GM12878 (cell line): Measurements from ENCODE around the gene HNRNPAB. TPM values are rescaled to one million over a fixed set of nuclear protein-coding genes. Genes with fewer than 3 reads are reported as not detected.

Source experiments
- ATAC-seq: fragments of 200-7000 bp; cut with Tn5 transposase; 3 replicates; pipeline ENCODE4 v1.9.1; 2020; ENCODE audit warnings: mild to moderate bottlenecking, moderate library complexity
- BruUV-seq: library from RNA; stranded (reverse); fragments of 400-500 nt; replicated peaks from 2 replicates; lab custom pipeline; 2021; lab: Mats Ljungman, UMichigan
- CTCF ChIA-PET: fragments of 300-600 bp; sonication (Branson Sonifier 250); formaldehyde crosslinking; extraction: SDS; loops from one replicate; lab custom pipeline; 2021; ENCODE audit warnings: inconsistent platforms; lab: Yijun Ruan, JAX
- POLR2A ChIA-PET: fragments of 350-600 bp; formaldehyde crosslinking; extraction: SDS; loops from one replicate; lab custom pipeline; 2021; ENCODE audit warnings: inconsistent platforms; lab: Charles Lee
- RAD21 ChIA-PET: fragments of 300-600 bp; sonication (Branson Sonifier 250); formaldehyde crosslinking; loops from one replicate; lab custom pipeline; 2023; ENCODE audit warnings: antibody characterized with exemption; ENCODE audit not compliant: unreplicated experiment; lab: Charles Lee
- SMC1A ChIA-PET: fragments of 300-600 bp; sonication (Branson Sonifier 250); formaldehyde crosslinking; loops from one replicate; lab custom pipeline; 2023; ENCODE audit not compliant: unreplicated experiment, uncharacterized antibody; lab: Charles Lee
- DNase-seq: peaks from one replicate; pipeline ENCODE4 v3.0.0-alpha.2; 2011; ENCODE audit warnings: low read depth, low spot score
- FAIRE-seq: peaks from 3 replicates; lab custom pipeline; 2011; peaks lifted over from hg19 to GRCh38; lab: Jason Lieb, UNC
- H2AFZ ChIP-seq: 2 replicates; pipeline ENCODE4 v1.6.0; 2011; ENCODE audit warnings: low read depth, low read length, control low read depth; ENCODE audit not compliant: control insufficient read depth
- H3K27ac ChIP-seq: 2 replicates; pipeline ENCODE4 v1.5.1; 2011; ENCODE audit warnings: control low read depth; ENCODE audit not compliant: control insufficient read depth, insufficient read depth
- H3K27me3 ChIP-seq, 2 experiments: replicated peaks in 1 of 2; 2 replicates each; pipeline versions ENCODE4 v1.6.0 to v1.6.1; 2011; ENCODE audit warnings: low read length in 1 of 2; ENCODE audit not compliant: control insufficient read depth in 2 of 2, insufficient read depth in 2 of 2
- H3K36me3 ChIP-seq, 2 experiments: 2 replicates each; pipeline ENCODE4 v1.5.1; 2011; ENCODE audit warnings: low read length in 1 of 2; ENCODE audit not compliant: control insufficient read depth in 2 of 2, insufficient read depth in 2 of 2
- H3K4me1 ChIP-seq: 2 replicates; pipeline ENCODE4 v1.6.1; 2011; ENCODE audit warnings: mild to moderate bottlenecking, low read length, moderate library complexity, mixed read lengths; ENCODE audit not compliant: control insufficient read depth, insufficient read depth
- H3K4me2 ChIP-seq: 2 replicates; pipeline ENCODE4 v1.6.0; 2011; ENCODE audit warnings: control low read depth; ENCODE audit not compliant: control insufficient read depth, insufficient read depth
- H3K4me3 ChIP-seq: fragments of 200-600 bp; sonication (generic); 2 replicates; pipeline ENCODE4 v1.5.1; 2016
- H3K79me2 ChIP-seq: 2 replicates; pipeline ENCODE4 v1.6.0; 2011; ENCODE audit warnings: low read length; ENCODE audit not compliant: control insufficient read depth, insufficient read depth
- H3K9ac ChIP-seq: 2 replicates; pipeline ENCODE4 v1.8.0; 2011; ENCODE audit warnings: low read length, control low read depth, mixed read lengths; ENCODE audit not compliant: control insufficient read depth, insufficient read depth
- H3K9me3 ChIP-seq: replicated peaks from 3 replicates; pipeline ENCODE4 v1.5.1; 2011; ENCODE audit warnings: mild to moderate bottlenecking, low read length; ENCODE audit not compliant: control insufficient read depth, insufficient read depth
- H4K20me1 ChIP-seq: 2 replicates; pipeline ENCODE4 v1.6.0; 2011; ENCODE audit not compliant: control insufficient read depth, insufficient read depth
- FOXK2 ChIP-seq: fragments of 450-650 bp; IDR thresholded peaks from 2 replicates; pipeline ENCODE4 v1.6.1; 2017; ENCODE audit warnings: mild to moderate bottlenecking, moderate library complexity
- PAX5 ChIP-seq: IDR thresholded peaks from 2 replicates; pipeline ENCODE4 v1.6.1; 2011; ENCODE audit warnings: low read depth, low read length, borderline replicate concordance
- POLR2A ChIP-seq: IDR thresholded peaks from 2 replicates; pipeline ENCODE4 v1.6.1; 2011; ENCODE audit warnings: low read depth, mild to moderate bottlenecking, low read length
- POLR2AphosphoS5 ChIP-seq: IDR thresholded peaks from 2 replicates; pipeline ENCODE4 v1.6.1; 2011; ENCODE audit warnings: mild to moderate bottlenecking, low read length, inconsistent platforms
- SMAD5 ChIP-seq: IDR thresholded peaks from 2 replicates; pipeline ENCODE4 v1.6.1; 2016; ENCODE audit warnings: antibody characterized with exemption, low read depth
- WGBS: methylation state at CpG from one replicate; pipeline ENCODE4 v1.1.6; 2016; ENCODE audit warnings: low lambda C conversion rate; ENCODE audit not compliant: insufficient replicate concordance, insufficient coverage; ENCODE audit errors: missing lambda C conversion rate; 5-methylcytosine and 5-hydroxymethylcytosine counted together
- in situ Hi-C: fragments of 300-500 bp; cut with MboI; formaldehyde crosslinking; loops from 9 replicates; pipeline ENCODE4 v1.14.3; 2018; ENCODE audit warnings: mixed read lengths
- intact Hi-C: fragments of 100-400 bp; cut with micrococcal nuclease; formaldehyde crosslinking; loops from one replicate; pipeline ENCODE4 v1.14.2; 2022; ENCODE audit not compliant: unreplicated experiment
- polyA plus RNA-seq, 11 experiments: library from polyadenylated mRNA; depleted of rRNA in 4 of 11; unstranded in 6 of 11; stranded (reverse) in 5 of 11; fragments of >200 nt; fragmentation: Nextera tagmentation in 4 of 11; fragmentation: Illumina TruSeq in 1 of 11; extraction: Ambion mirVana in 4 of 11; extraction: Trizol in 1 of 11; gene quantifications; 1 replicate in 1 of 11; 2 replicates in 10 of 11; pipeline versions ENCODE4 v1.2.1 to v1.2.3, GENCODE V29; 2011 to 2016; ENCODE audit warnings: inconsistent platforms in 2 of 11, missing spikeins in 2 of 11, low read depth in 1 of 11
- total RNA-seq, 4 experiments: library from RNA; depleted of rRNA in 3 of 4; stranded (reverse); fragments of >200 nt in 3 of 4; fragmentation: Illumina TruSeq in 1 of 4; extraction: Trizol in 1 of 4; gene quantifications; 2 replicates each; pipeline versions ENCODE4 v1.2.1 to v1.2.3, GENCODE V29; 2013 to 2021
- TF ChIP-seq, protein P1 (sequence below): fragments of 450-650 bp; IDR thresholded peaks from 2 replicates; pipeline ENCODE4 v1.6.1; 2017; ENCODE audit warnings: mild to moderate bottlenecking, low read depth, inconsistent platforms; ENCODE audit not compliant: poor library complexity, severe bottlenecking

Gene HNRNPAB
- total and polyA plus RNA-seq, 10 of the 15 experiments (the other 5 are each of a cell fraction or from before 2014, with no cell fraction given) = 42.3 to 330 (median 230) TPM

- Histone ChIP-seq H4K20me1 (peaks cover 2% of the 10 kb centered on the region), H2AFZ (no peak overlapping the region), H3K36me3 (peaks cover 52 to 53% of the 10 kb centered on the region in 2 experiments), H3K9ac (no peak overlapping the region), H3K79me2 (peaks cover 20% of the 10 kb centered on the region), H3K27ac (no peak overlapping the region), H3K4me3 (no peak overlapping the region), H3K4me1 (peaks cover under 1% of the 10 kb centered on the region), H3K27me3 (no peaks in the 10 kb centered on the region), H3K9me3 (no peaks in the 10 kb centered on the region), H3K4me2 (no peak overlapping the region)
- FAIRE-seq = no peak
- RAD21 ChIA-PET = no interaction called here
- DNase-seq = no peak
- SMC1A ChIA-PET = no interaction called here
- BruUV-seq = no TSS peak
- POLR2A ChIA-PET = no interaction called here
- intact Hi-C loops (no loop called here), in situ Hi-C loops (no loop called here)
- TF ChIP-seq SMAD5 (peak; percentile 18; the same call in 1 of the 2 replicates), FOXK2 (no peak), PAX5 (0 out of 2 replicates have a peak, but pooled peaks have one; percentile 10), POLR2A (peak; percentile 80), POLR2AphosphoS5 (peak; percentile 69)
- TF ChIP-seq, protein P1, sequence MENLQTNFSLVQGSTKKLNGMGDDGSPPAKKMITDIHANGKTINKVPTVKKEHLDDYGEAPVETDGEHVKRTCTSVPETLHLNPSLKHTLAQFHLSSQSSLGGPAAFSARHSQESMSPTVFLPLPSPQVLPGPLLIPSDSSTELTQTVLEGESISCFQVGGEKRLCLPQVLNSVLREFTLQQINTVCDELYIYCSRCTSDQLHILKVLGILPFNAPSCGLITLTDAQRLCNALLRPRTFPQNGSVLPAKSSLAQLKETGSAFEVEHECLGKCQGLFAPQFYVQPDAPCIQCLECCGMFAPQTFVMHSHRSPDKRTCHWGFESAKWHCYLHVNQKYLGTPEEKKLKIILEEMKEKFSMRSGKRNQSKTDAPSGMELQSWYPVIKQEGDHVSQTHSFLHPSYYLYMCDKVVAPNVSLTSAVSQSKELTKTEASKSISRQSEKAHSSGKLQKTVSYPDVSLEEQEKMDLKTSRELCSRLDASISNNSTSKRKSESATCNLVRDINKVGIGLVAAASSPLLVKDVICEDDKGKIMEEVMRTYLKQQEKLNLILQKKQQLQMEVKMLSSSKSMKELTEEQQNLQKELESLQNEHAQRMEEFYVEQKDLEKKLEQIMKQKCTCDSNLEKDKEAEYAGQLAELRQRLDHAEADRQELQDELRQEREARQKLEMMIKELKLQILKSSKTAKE = no peak
- 62% methylated on average over 4 of the region's 4 CpGs for WGBS
- no peak; the same call in 2 of the 3 replicates for ATAC-seq
- CTCF ChIA-PET = interaction anchor here (0.7 to 1.2 kb wide), 3 partner anchors 9 to 18 kb away, joined by 3 read pairs; partner anchors contain the start of gene HNRNPAB
Observed at GRCh38 chr5:178213003-178213461, 8.7 kb downstream of the HNRNPAB start.
